ENCODE data around the gene TFAP2D.

DNA sequence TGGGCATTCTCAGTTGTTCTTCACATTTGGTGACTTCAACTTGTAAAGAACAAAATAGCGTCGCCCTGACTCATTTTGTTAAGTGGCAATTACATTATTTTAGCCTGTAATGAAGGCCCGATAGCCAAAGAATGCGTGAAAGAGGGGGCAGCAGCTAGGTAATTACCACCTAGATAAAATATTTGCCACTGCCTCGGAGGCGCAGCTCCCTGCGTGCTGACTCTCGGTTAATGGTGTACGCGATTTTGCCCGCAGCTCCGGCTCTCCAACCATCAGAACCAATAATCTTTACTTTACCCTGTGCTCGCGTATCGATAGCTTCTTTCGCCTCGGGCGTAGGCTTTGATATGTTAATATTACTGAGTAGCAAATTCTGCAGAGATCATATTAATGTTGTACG, 8.7 kb downstream of the TFAP2D start:
- no peak for TF ChIP-seq EZH2 (IDR thresholded peaks at IDR 0.05; ENCODE audit: borderline replicate concordance, low read depth, low read length, severe bottlenecking)
- TF ChIP-seq, protein P1, sequence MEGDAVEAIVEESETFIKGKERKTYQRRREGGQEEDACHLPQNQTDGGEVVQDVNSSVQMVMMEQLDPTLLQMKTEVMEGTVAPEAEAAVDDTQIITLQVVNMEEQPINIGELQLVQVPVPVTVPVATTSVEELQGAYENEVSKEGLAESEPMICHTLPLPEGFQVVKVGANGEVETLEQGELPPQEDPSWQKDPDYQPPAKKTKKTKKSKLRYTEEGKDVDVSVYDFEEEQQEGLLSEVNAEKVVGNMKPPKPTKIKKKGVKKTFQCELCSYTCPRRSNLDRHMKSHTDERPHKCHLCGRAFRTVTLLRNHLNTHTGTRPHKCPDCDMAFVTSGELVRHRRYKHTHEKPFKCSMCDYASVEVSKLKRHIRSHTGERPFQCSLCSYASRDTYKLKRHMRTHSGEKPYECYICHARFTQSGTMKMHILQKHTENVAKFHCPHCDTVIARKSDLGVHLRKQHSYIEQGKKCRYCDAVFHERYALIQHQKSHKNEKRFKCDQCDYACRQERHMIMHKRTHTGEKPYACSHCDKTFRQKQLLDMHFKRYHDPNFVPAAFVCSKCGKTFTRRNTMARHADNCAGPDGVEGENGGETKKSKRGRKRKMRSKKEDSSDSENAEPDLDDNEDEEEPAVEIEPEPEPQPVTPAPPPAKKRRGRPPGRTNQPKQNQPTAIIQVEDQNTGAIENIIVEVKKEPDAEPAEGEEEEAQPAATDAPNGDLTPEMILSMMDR (IDR thresholded peaks at IDR 0.05; ENCODE audit: borderline replicate concordance, extremely low read depth, low read length, poor library complexity, severe bottlenecking): no peak

Data from DND-41 (cell line).